HepG2 (cell line): ENCODE measurements around the gene CMTM1. TPM values are rescaled to one million over a fixed set of nuclear protein-coding genes. Genes with fewer than 3 reads are reported as not detected.

ENCODE experiments used
- ATAC-seq: fragments of 200-7000 bp; cut with Tn5 transposase; 3 replicates; pipeline ENCODE4 v1.9.1; 2020; ENCODE audit warnings: mild to moderate bottlenecking, moderate library complexity
- BruUV-seq: library from RNA; stranded (reverse); fragments of 400-500 nt; replicated peaks from 2 replicates; lab custom pipeline; 2021; lab: Mats Ljungman, UMichigan
- CTCF ChIA-PET: fragments of 300-600 bp; formaldehyde crosslinking; extraction: SDS; loops from one replicate; lab custom pipeline; 2021; ENCODE audit warnings: low total read pairs, inconsistent platforms, low intra/inter-chr PET ratio; lab: Yijun Ruan, JAX
- POLR2A ChIA-PET: fragments of 350-600 bp; sonication (Branson Sonifier 250); formaldehyde crosslinking; loops from one replicate; lab custom pipeline; 2020; ENCODE audit warnings: antibody characterized with exemption, inconsistent platforms; lab: Yijun Ruan, JAX
- DNase-seq: peaks from one replicate; pipeline ENCODE4 v3.0.0-alpha.2; 2015; ENCODE audit warnings: low spot score
- FAIRE-seq: peaks from 3 replicates; lab custom pipeline; 2011; peaks lifted over from hg19 to GRCh38; lab: Jason Lieb, UNC
- H2AFZ ChIP-seq: one replicate; pipeline ENCODE4 v1.6.1; 2011; ENCODE audit warnings: low read length, inconsistent platforms
- H3K27ac ChIP-seq: fragments of 300-600 bp; 3 replicates; pipeline ENCODE4 v1.8.0; 2011; ENCODE audit warnings: mixed run types, mild to moderate bottlenecking, mixed read lengths, low read length, inconsistent platforms; ENCODE audit not compliant: insufficient read depth; ENCODE audit errors: extremely low read length
- H3K27me3 ChIP-seq, 2 experiments: fragments of 200-600 bp in 1 of 2; 2 replicates in 1 of 2; 3 replicates in 1 of 2; pipeline versions ENCODE4 v1.6.0 to v1.8.0; 2011; ENCODE audit warnings: low read length in 2 of 2, mild to moderate bottlenecking in 2 of 2, moderate library complexity in 2 of 2, inconsistent platforms in 1 of 2; ENCODE audit not compliant: insufficient read depth in 2 of 2, control insufficient read depth in 1 of 2
- H3K36me3 ChIP-seq, 2 experiments: fragments of 200-600 bp in 1 of 2; replicated peaks in 1 of 2; 2 replicates in 1 of 2; 3 replicates in 1 of 2; pipeline versions ENCODE4 v1.5.1 to v1.8.0; 2011; ENCODE audit warnings: low read length in 2 of 2, inconsistent platforms in 1 of 2; ENCODE audit not compliant: insufficient read depth in 2 of 2, control insufficient read depth in 1 of 2
- H3K4me1 ChIP-seq: 2 replicates; pipeline ENCODE4 v1.5.1; 2012; ENCODE audit warnings: low read length, inconsistent platforms; ENCODE audit not compliant: insufficient read depth
- H3K4me2 ChIP-seq: 2 replicates; pipeline ENCODE4 v1.6.0; 2011; ENCODE audit warnings: low read depth, low read length, inconsistent platforms
- H3K4me3 ChIP-seq, 3 experiments: fragments of 200-600 bp in 1 of 3; sonication (generic), shearing (Covaris generic) in 1 of 3; replicated peaks in 1 of 3; 2 replicates each; pipeline ENCODE4 v1.5.1; 2011 to 2016; ENCODE audit warnings: low read length in 3 of 3, inconsistent platforms in 2 of 3, low read depth in 2 of 3, mild to moderate bottlenecking in 2 of 3, control low read depth in 1 of 3, mixed read lengths in 1 of 3; ENCODE audit not compliant: insufficient read depth in 1 of 3
- H3K79me2 ChIP-seq: one replicate; pipeline ENCODE4 v1.6.1; 2011; ENCODE audit warnings: low read length, inconsistent platforms; ENCODE audit not compliant: insufficient read depth
- H3K9ac ChIP-seq: 2 replicates; pipeline ENCODE4 v1.6.0; 2011; ENCODE audit warnings: mild to moderate bottlenecking, low read depth, low read length, inconsistent platforms; ENCODE audit not compliant: insufficient read depth
- H3K9me3 ChIP-seq: 2 replicates; pipeline ENCODE4 v1.5.1; 2012; ENCODE audit warnings: mild to moderate bottlenecking, low read length
- H4K20me1 ChIP-seq: 2 replicates; pipeline ENCODE4 v1.6.0; 2011; ENCODE audit warnings: inconsistent platforms, mild to moderate bottlenecking, low read length, moderate library complexity; ENCODE audit not compliant: insufficient read depth
- ATF1 ChIP-seq: IDR thresholded peaks from 2 replicates; pipeline ENCODE4 v1.6.1; 2016; ENCODE audit warnings: mild to moderate bottlenecking, control low read depth
- FLYWCH1 ChIP-seq: sonication (generic); formaldehyde crosslinking; IDR thresholded peaks from 2 replicates; pipeline ENCODE4 v1.8.1; 2023; ENCODE audit warnings: mild to moderate bottlenecking, missing genetic modification reagents
- GATAD2A ChIP-seq: IDR thresholded peaks from 2 replicates; pipeline ENCODE4 v1.6.1; 2016
- GPBP1L1 ChIP-seq: sonication (generic); formaldehyde crosslinking; IDR thresholded peaks from 2 replicates; pipeline ENCODE4 v1.5.0; 2020; ENCODE audit warnings: mild to moderate bottlenecking, missing genetic modification reagents
- MAF1 ChIP-seq: sonication (generic); formaldehyde crosslinking; IDR thresholded peaks from 2 replicates; pipeline ENCODE4 v1.5.0; 2020; ENCODE audit warnings: missing genetic modification reagents, borderline replicate concordance
- MAX ChIP-seq: IDR thresholded peaks from 2 replicates; pipeline ENCODE4 v1.6.1; 2012; ENCODE audit warnings: inconsistent platforms
- MTF1 ChIP-seq: sonication (generic); formaldehyde crosslinking; IDR thresholded peaks from 2 replicates; pipeline ENCODE4 v1.5.0; 2020; ENCODE audit warnings: missing genetic modification reagents
- MZF1 ChIP-seq: sonication (generic); formaldehyde crosslinking; IDR thresholded peaks from 2 replicates; pipeline ENCODE4 v1.8.1; 2023; ENCODE audit warnings: mild to moderate bottlenecking, missing genetic modification reagents, borderline replicate concordance
- NFAT5 ChIP-seq: sonication (generic); formaldehyde crosslinking; IDR thresholded peaks from 2 replicates; pipeline ENCODE4 v1.4.0; 2020; ENCODE audit warnings: missing genetic modification reagents
- NFATC3 ChIP-seq: sonication (generic); formaldehyde crosslinking; IDR thresholded peaks from 2 replicates; pipeline ENCODE4 v1.5.1; 2020; ENCODE audit warnings: mild to moderate bottlenecking, missing genetic modification reagents
- NFE2 ChIP-seq: sonication (generic); formaldehyde crosslinking; IDR thresholded peaks from 2 replicates; pipeline ENCODE4 v1.4.0; 2020; ENCODE audit warnings: missing genetic modification reagents
- SMARCE1 ChIP-seq: fragments of 450-650 bp; IDR thresholded peaks from 2 replicates; pipeline ENCODE4 v1.6.1; 2017; ENCODE audit warnings: borderline replicate concordance
- ZBTB3 ChIP-seq: sonication (generic); formaldehyde crosslinking; IDR thresholded peaks from 2 replicates; pipeline ENCODE4 v1.4.0; 2020; ENCODE audit warnings: low read depth, mild to moderate bottlenecking, moderate library complexity, missing genetic modification reagents, borderline replicate concordance
- ZFP90 ChIP-seq: sonication (generic); formaldehyde crosslinking; IDR thresholded peaks from 2 replicates; pipeline ENCODE4 v1.8.0; 2022; ENCODE audit warnings: missing genetic modification reagents, mild to moderate bottlenecking, inconsistent platforms, borderline replicate concordance
- ZNF333 ChIP-seq: sonication (generic); formaldehyde crosslinking; IDR thresholded peaks from 2 replicates; pipeline ENCODE4 v1.4.0; 2020; ENCODE audit warnings: mild to moderate bottlenecking, missing genetic modification reagents, borderline replicate concordance
- ZNF777 ChIP-seq: sonication (generic); formaldehyde crosslinking; IDR thresholded peaks from 2 replicates; pipeline ENCODE4 v1.4.0; 2020; ENCODE audit warnings: missing genetic modification reagents
- WGBS: methylation state at CpG from one replicate; pipeline ENCODE4 v1.1.6; 2017; ENCODE audit warnings: low lambda C conversion rate; 5-methylcytosine and 5-hydroxymethylcytosine counted together
- in situ Hi-C: cut with HindIII; loops from 2 replicates; pipeline ENCODE4 v1.10.0; 2017; ENCODE audit warnings: low pct_unique_long_range_greater_than_20kb; ENCODE audit not compliant: extremely low pct_ligation_motif_present
- intact Hi-C: fragments of 100-400 bp; cut with micrococcal nuclease; formaldehyde crosslinking; loops from one replicate; pipeline ENCODE4 v1.10.0; 2022; ENCODE audit not compliant: unreplicated experiment
- polyA plus RNA-seq, 8 experiments: library from polyadenylated mRNA; depleted of rRNA in 3 of 8; stranded (reverse) in 7 of 8; unstranded in 1 of 8; fragments of >200 nt; fragmentation: Illumina TruSeq in 4 of 8; extraction: Trizol in 4 of 8; gene quantifications; 2 replicates each; pipeline versions ENCODE4 v1.2.1 to v1.2.3, GENCODE V29; 2011 to 2016; ENCODE audit warnings: low read depth in 4 of 8, missing spikeins in 1 of 8, mixed read lengths in 1 of 8; ENCODE audit not compliant: insufficient read depth in 1 of 8
- total RNA-seq, 5 experiments: library from RNA; depleted of rRNA; stranded (reverse); fragments of >200 nt; fragmentation: Illumina TruSeq; extraction: Trizol; gene quantifications; 2 replicates each; pipeline ENCODE4 v1.2.3, GENCODE V29; 2016; ENCODE audit warnings: low read depth in 1 of 5

Gene CMTM1
- total and polyA plus RNA-seq, 2 of the 13 experiments (the other 11 are each of a cell fraction or from before 2014, with no cell fraction given) = 1.7 to 2.9 TPM

- ChIA-PET POLR2A (no interaction called here), CTCF (no interaction called here)
These were observed 10.1 kb downstream of the CMTM1 start for GRCh38 chr16:66576296-66576695.

GRCh38 chr16:66578651-66579531 is 12.7 kb downstream of the CMTM1 start, which contains the start of gene CMTM2:
TSS of gene CMTM2 (plus strand) at chr16:66579463. CDS start at chr16:66579608, 145 bp downstream.
- POLR2A ChIA-PET = no interaction called here
- no peak for TF ChIP-seq NFAT5
- no peak for TF ChIP-seq ZBTB3 (CRISPR knock-in tag)
- TF ChIP-seq NFATC3 (CRISPR knock-in tag) = no peak
- no peak for TF ChIP-seq GPBP1L1 (CRISPR knock-in tag)
- no peak for TF ChIP-seq GATAD2A

More at GRCh38 chr16:66576296-66576695, 10.1 kb downstream of the CMTM1 start:
- 67% methylated on average over 5 of the region's 5 CpGs for WGBS
- Histone ChIP-seq H3K4me3 (no peak overlapping the region), H3K27me3 (peaks cover 0 to 14% of the 10 kb centered on the region in 2 experiments; a peak in 2 of 5 replicates), H3K4me2 (no peak overlapping the region), H3K4me1 (no peaks in the 10 kb centered on the region)
- no TSS peak for BruUV-seq
- no peak for TF ChIP-seq ZFP90 (CRISPR knock-in tag)
- TF ChIP-seq NFE2 (CRISPR knock-in tag) = no peak
- TF ChIP-seq MAF1 = no peak
- no peak for TF ChIP-seq FLYWCH1 (CRISPR knock-in tag)
- TF ChIP-seq ZNF777 (CRISPR knock-in tag) = no peak
- TF ChIP-seq MAX = no peak
- TF ChIP-seq SMARCE1 = no peak
- TF ChIP-seq ATF1 (CRISPR knock-in tag) = no peak
- TF ChIP-seq MZF1 (CRISPR knock-in tag) = no peak
- TF ChIP-seq MTF1 (CRISPR knock-in tag) = no peak
- no peak for TF ChIP-seq ZNF333
- TF ChIP-seq, all 625 proteins: peak for 0
- Histone ChIP-seq H3K79me2 (no peaks in the 10 kb centered on the region), H3K9me3 (no peaks in the 10 kb centered on the region), H3K9ac (no peak overlapping the region), H3K36me3 (no peaks in the 10 kb centered on the region), H3K27ac (no peak overlapping the region), H2AFZ (no peak overlapping the region), H4K20me1 (no peaks in the 10 kb centered on the region)
- ATAC-seq (no peak), DNase-seq (no peak), FAIRE-seq (no peak)
- in situ Hi-C loops = no loop called here
- intact Hi-C loops = no loop called here

More at GRCh38 chr16:66578651-66579531, 12.7 kb downstream of the CMTM1 start, which contains the start of gene CMTM2:
- H3K36me3 ChIP-seq = no peaks in the 10 kb centered on the region
- no peak within 1 kb of the TSS for H3K27ac ChIP-seq
- no peak within 1 kb of the TSS for H2AFZ ChIP-seq
- intact Hi-C loops (no loop called here), in situ Hi-C loops (no loop called here)
- no peaks in the 10 kb centered on the region for H3K9me3 ChIP-seq
- H3K9ac ChIP-seq = no peak within 1 kb of the TSS
- CTCF ChIA-PET = no interaction called here
- no peak within 1 kb of the TSS for H3K4me2 ChIP-seq
- WGBS = 78% methylated on average over 77 of the region's 77 CpGs
- no peak within 1 kb of the TSS for H3K4me3 ChIP-seq
- no peaks in the 10 kb centered on the region for H3K79me2 ChIP-seq
- DNase-seq (no peak), FAIRE-seq (no peak), ATAC-seq (no peak)
- peaks cover 0 to 14% of the 10 kb centered on the region in 2 experiments; a peak in 2 of 5 replicates for H3K27me3 ChIP-seq
- H4K20me1 ChIP-seq = no peaks in the 10 kb centered on the region
- no TSS peak for BruUV-seq
- H3K4me1 ChIP-seq = peaks cover 3% of the 10 kb centered on the region; the same call in 1 of the 2 replicates
